Lower leg skin (tissue), 3 donors: Measurements from ENCODE around the gene SLC35F5.

Experiments
- POLR2A ChIP-seq, 2 donors: fragments of 450-650 bp; IDR thresholded peaks; one replicate each; pipeline ENCODE4 v1.6.1; 2016 to 2017; ENCODE audit warnings: antibody characterized with exemption in 2 of 2, mild to moderate bottlenecking in 1 of 2, moderate library complexity in 1 of 2
- TF ChIP-seq, protein P1 (sequence below), 3 donors: fragments of 450-650 bp; IDR thresholded peaks; one replicate each; pipeline ENCODE4 v1.5.1; 2016; ENCODE audit warnings: antibody characterized with exemption in 3 of 3, mild to moderate bottlenecking in 3 of 3, moderate library complexity in 2 of 3

DNA sequence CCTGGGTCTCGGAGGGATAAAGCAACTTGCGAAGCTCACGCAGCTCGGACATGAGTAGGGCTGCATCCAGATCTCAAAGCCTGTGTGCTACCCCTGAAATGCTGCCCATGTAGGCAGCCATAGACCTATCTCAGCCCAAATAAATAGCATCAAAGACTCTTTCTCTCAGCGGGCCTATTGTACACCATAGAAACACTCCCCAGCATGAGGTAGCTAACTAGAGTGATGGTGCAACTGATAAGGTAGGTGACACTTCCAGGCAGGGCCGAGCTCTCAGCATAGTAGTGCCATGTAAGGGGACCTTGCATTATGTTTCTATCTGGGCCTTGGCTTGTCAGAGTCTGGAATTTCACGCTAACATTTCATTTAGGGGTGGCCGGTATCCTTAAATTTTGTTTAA lies 77.0 kb downstream of the SLC35F5 start:
- TF ChIP-seq, protein P1, sequence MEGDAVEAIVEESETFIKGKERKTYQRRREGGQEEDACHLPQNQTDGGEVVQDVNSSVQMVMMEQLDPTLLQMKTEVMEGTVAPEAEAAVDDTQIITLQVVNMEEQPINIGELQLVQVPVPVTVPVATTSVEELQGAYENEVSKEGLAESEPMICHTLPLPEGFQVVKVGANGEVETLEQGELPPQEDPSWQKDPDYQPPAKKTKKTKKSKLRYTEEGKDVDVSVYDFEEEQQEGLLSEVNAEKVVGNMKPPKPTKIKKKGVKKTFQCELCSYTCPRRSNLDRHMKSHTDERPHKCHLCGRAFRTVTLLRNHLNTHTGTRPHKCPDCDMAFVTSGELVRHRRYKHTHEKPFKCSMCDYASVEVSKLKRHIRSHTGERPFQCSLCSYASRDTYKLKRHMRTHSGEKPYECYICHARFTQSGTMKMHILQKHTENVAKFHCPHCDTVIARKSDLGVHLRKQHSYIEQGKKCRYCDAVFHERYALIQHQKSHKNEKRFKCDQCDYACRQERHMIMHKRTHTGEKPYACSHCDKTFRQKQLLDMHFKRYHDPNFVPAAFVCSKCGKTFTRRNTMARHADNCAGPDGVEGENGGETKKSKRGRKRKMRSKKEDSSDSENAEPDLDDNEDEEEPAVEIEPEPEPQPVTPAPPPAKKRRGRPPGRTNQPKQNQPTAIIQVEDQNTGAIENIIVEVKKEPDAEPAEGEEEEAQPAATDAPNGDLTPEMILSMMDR (IDR thresholded peaks at IDR 0.05): no peak
- TF ChIP-seq POLR2A (IDR thresholded peaks at IDR 0.05): no peak
